AG04449 (cell line): ENCODE measurements around the gene MKRN2.

Experiments
- CTCF ChIA-PET: fragments of 350-600 bp; formaldehyde crosslinking; extraction: SDS; loops from one replicate; lab custom pipeline; 2021; ENCODE audit warnings: antibody characterized with exemption; lab: Yijun Ruan, JAX
- POLR2A ChIA-PET: fragments of 400-600, 350-600 bp; formaldehyde crosslinking; extraction: SDS; loops from one replicate; lab custom pipeline; 2020; ENCODE audit warnings: antibody characterized with exemption, inconsistent platforms; lab: Yijun Ruan, JAX
- DNase-seq: peaks from one replicate; pipeline ENCODE4 v3.0.0-alpha.2; 2010; ENCODE audit warnings: low read depth, low spot score
- H3K4me3 ChIP-seq: 2 replicates; pipeline ENCODE4 v1.5.1; 2011; ENCODE audit warnings: low read depth, mild to moderate bottlenecking, control low read depth, low read length
- CTCF ChIP-seq: IDR thresholded peaks from one replicate; pipeline ENCODE4 v1.5.1; 2011; ENCODE audit warnings: mild to moderate bottlenecking, moderate library complexity, low read length, control low read depth, inconsistent platforms; ENCODE audit not compliant: insufficient read depth; ENCODE audit errors: missing control alignments

The MKRN2 gene

DNA sequence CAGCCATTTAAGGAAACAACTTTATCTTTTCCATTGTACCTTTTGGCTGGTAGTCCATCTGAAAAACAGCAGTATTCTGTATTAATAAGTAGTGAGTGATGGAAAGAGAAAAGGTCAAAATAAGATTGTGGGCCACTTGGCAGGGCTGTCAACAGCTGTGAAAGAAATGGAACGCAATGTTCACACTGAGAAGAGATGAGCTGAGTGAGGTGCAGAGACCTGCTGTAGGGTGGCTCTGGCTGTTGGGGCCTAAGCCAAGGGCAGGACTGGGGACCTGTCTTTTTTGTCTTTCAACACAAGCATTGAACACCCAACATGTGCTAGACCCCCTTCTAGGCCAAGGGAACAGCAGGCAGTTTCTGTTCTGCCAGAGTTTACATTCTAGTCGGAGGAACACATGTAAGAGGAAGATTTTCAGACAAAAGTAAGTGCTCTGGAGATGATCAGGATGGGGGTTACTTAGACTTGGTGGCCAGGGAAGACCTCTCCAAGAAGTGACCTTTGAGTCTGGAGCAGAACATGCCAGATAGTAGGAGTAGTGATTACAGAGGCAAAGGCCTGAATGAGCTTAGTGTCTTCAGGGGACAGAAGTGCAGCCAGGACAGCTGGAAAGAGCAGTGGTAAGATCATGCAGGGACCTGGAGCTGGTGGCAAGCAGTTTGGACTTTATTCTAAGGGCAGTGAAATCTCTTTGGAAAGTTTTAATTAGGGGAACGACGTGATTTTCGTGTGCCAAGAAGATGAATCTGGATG is 43.0 kb upstream of the MKRN2 start:
- CTCF ChIA-PET = no interaction called here
- H3K4me3 ChIP-seq = no peak overlapping the region
- no peak for TF ChIP-seq CTCF
- POLR2A ChIA-PET = no interaction called here
- no peak for DNase-seq

DNA sequence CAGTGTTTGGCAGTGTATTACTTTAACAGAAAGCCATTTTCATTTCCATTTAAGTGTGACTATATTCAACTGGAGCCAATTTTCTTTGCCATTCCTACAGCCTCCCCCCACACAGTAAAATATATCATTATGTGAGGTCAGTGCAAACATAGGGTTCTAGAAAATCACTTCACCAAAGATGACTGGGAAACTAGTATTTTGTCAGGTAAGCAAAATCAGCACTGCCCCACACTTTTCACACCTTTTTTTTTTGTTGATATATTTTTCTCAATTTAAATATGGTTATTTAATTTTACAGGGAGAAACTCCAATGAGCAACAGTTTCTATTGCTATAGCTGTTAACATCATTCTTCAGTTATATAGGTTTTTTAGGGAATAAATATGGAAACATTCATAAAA is 41.3 kb upstream of the MKRN2 start:
- POLR2A ChIA-PET = no interaction called here
- DNase-seq = no peak
- TF ChIP-seq CTCF = no peak
- H3K4me3 ChIP-seq = no peak overlapping the region
- CTCF ChIA-PET = no interaction called here

DNA sequence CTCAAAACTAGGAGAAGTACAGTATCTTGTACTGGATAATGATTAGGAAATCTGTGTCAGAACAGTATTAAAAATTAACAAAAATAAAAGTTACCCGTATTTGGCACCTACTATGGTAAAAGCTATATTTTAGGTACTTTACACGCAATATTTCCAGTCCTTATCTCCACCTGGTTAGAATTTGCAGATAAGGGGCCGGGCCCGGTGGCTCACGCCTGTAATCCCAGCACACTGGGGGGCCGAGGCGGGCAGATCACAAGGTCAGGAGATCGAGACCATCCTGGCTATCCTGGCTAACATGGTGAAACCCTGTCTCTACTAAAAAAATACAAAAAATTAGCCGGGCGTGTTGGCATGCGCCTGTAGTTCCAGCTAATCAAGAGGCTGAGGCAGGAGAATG is 40.0 kb upstream of the MKRN2 start:
- CTCF ChIA-PET = interaction anchor here (2.2 kb wide), 1 partner anchor 20 kb away, joined by 6 read pairs; no protein-coding TSS in a partner anchor

DNA sequence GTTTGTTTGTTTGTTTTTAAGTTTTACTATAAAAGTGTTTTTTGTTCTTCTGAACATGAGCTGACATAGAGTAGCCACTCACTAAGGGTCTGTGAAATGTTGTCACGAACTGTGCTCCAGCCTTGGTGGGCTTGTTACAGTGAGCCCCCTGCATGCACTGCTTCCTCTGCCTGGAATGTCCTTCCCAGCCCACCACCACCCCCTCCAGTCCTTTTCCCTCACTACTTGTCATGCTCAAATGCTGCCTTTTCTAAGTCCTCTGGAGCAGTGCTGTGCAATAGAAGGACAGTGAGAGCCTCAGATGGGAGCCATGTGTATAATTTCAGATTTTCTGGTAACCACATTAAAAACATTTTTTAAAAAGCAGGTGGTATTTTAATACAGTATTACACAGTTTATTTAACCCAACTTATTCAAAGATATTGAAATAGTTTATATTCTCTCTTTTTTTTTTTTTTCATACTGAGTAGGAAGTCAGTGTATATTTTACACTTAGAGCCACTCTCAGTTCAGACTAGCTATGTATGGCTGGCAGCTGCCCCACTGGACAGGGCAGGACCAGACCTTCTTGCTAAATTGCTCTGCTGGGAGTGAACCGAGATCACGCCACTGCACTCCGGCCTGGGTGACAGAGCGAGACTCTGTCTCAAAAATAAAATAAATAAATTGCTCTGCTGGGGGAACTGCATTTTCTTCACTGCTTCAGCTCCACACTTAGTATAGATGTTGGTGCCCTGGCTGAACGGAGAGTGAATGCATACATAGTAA is 38.4 kb upstream of the MKRN2 start:
- TF ChIP-seq CTCF = no peak
- POLR2A ChIA-PET = no interaction called here
- DNase-seq = no peak
- CTCF ChIA-PET = interaction anchor here (0.7 to 2.2 kb wide), 2 partner anchors 11 to 18 kb away, joined by 3 to 6 read pairs; no protein-coding TSS in a partner anchor
- no peak overlapping the region for H3K4me3 ChIP-seq

More for the DNA sequence above, 40.0 kb upstream of the MKRN2 start:
- POLR2A ChIA-PET = no interaction called here
- no peak for DNase-seq
- TF ChIP-seq CTCF = no peak
- no peak overlapping the region for H3K4me3 ChIP-seq

GRCh38 chr3:12521010-12521409 is 35.9 kb upstream of the MKRN2 start:
- CTCF ChIA-PET = interaction anchor here (1.4 to 2.1 kb wide), 2 partner anchors 10 to 41 kb away, joined by 4 to 5 read pairs; no protein-coding TSS in a partner anchor
- no peak for DNase-seq
- TF ChIP-seq CTCF = no peak
- POLR2A ChIA-PET = no interaction called here
- no peak overlapping the region for H3K4me3 ChIP-seq

DNA sequence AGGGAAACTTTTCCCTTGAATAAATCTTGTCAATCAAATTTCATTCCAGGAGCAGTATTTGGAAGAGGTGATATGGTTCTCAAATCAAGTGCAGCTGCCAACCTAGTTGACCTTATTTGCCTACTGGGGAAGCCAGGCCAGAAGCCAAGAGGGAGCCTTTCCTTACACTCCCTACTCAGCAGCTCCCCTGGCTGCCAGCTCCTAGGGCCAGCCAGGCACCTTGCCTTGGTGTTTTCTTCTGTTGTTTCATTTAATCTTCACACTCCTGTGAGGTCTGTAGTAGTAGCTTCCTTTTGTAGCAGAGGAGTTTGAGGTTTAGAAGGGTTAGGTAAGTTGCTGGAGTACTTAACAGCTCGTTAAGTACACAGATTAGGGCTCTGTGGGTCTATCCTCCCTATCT is 34.2 kb upstream of the MKRN2 start:
- ChIA-PET POLR2A (no interaction called here), CTCF (interaction anchor here (0.9 to 2.1 kb wide), 3 partner anchors 14 to 43 kb away, joined by 3 to 5 read pairs (median 5); no protein-coding TSS in a partner anchor)

More for the DNA sequence above, 34.2 kb upstream of the MKRN2 start:
- no peak for DNase-seq
- no peak overlapping the region for H3K4me3 ChIP-seq
- no peak for TF ChIP-seq CTCF
